OCI-LY7 (cell line): ENCODE data around the gene DOK7. TPM values are rescaled to one million over a fixed set of nuclear protein-coding genes. Genes with fewer than 3 reads are reported as not detected.

Experiments used
- BruUV-seq: library from RNA; stranded (reverse); fragments of 400-500 nt; replicated peaks from 2 replicates; lab custom pipeline; 2021; lab: Mats Ljungman, UMichigan
- CTCF ChIA-PET: fragments of 300-600 bp; sonication (Branson Sonifier 250); formaldehyde crosslinking; loops from one replicate; lab custom pipeline; 2022; ENCODE audit warnings: antibody characterized with exemption; ENCODE audit not compliant: unreplicated experiment; lab: Charles Lee
- POLR2A ChIA-PET: fragments of 300-600 bp; sonication (Branson Sonifier 250); formaldehyde crosslinking; loops from one replicate; lab custom pipeline; 2022; ENCODE audit warnings: antibody characterized with exemption; lab: Charles Lee
- DNase-seq: peaks from one replicate; pipeline ENCODE4 v3.0.0-alpha.2; 2015; ENCODE audit warnings: low spot score
- H2AFZ ChIP-seq: fragments of 200-600 bp; sonication (generic), shearing (Covaris generic); 2 replicates; pipeline ENCODE4 v1.6.1; 2014; ENCODE audit warnings: mild to moderate bottlenecking, antibody characterized with exemption, low read length, moderate library complexity
- H3K27ac ChIP-seq: fragments of 200-600 bp; sonication (generic); 2 replicates; pipeline ENCODE4 v1.5.1; 2014; ENCODE audit warnings: mixed run types, low read depth, mild to moderate bottlenecking, moderate library complexity, low read length, inconsistent platforms; ENCODE audit not compliant: poor library complexity, severe bottlenecking
- H3K36me3 ChIP-seq: fragments of 200-600 bp; sonication (generic); 2 replicates; pipeline ENCODE4 v1.6.1; 2014; ENCODE audit warnings: mild to moderate bottlenecking, antibody characterized with exemption, low read length, moderate library complexity, mixed read lengths; ENCODE audit not compliant: insufficient read depth
- H3K4me1 ChIP-seq: fragments of 200-600 bp; sonication (generic); 2 replicates; pipeline ENCODE4 v1.5.1; 2014; ENCODE audit warnings: mild to moderate bottlenecking, low read length; ENCODE audit not compliant: insufficient read depth, poor library complexity, severe bottlenecking
- H3K4me2 ChIP-seq: fragments of 200-600 bp; sonication (generic); 2 replicates; pipeline ENCODE4 v1.6.1; 2014; ENCODE audit warnings: mild to moderate bottlenecking, low read length
- H3K4me3 ChIP-seq: fragments of 200-600 bp; sonication (generic); 2 replicates; pipeline ENCODE4 v1.5.1; 2014; ENCODE audit warnings: mild to moderate bottlenecking, low read depth, low read length; ENCODE audit not compliant: poor library complexity, severe bottlenecking
- H3K79me2 ChIP-seq: fragments of 200-600 bp; sonication (generic); 2 replicates; pipeline ENCODE4 v1.6.1; 2016; ENCODE audit warnings: low read depth, mild to moderate bottlenecking, low read length, moderate library complexity, mixed read lengths; ENCODE audit not compliant: insufficient read depth
- H3K9me2 ChIP-seq: fragments of 200-600 bp; sonication (generic); 2 replicates; pipeline ENCODE4 v1.6.1; 2016; ENCODE audit warnings: mild to moderate bottlenecking, low read length, mixed read lengths; ENCODE audit not compliant: insufficient read depth
- H3K9me3 ChIP-seq: fragments of 200-600 bp; sonication (generic); 2 replicates; pipeline ENCODE4 v1.6.1; 2014; ENCODE audit warnings: mild to moderate bottlenecking, mixed run types, low read length, mixed read lengths
- H4K20me1 ChIP-seq: fragments of 200-600 bp; sonication (generic); 2 replicates; pipeline ENCODE4 v1.6.1; 2014; ENCODE audit warnings: mild to moderate bottlenecking, antibody characterized with exemption, low read length, moderate library complexity, mixed read lengths; ENCODE audit not compliant: insufficient read depth
- CTCF ChIP-seq: fragments of 200-600 bp; sonication (generic); conservative IDR thresholded peaks from 2 replicates; pipeline ENCODE4 v1.5.1; 2014; ENCODE audit warnings: mild to moderate bottlenecking, antibody characterized with exemption, low read length, moderate library complexity, mixed read lengths
- EZH2phosphoT487 ChIP-seq: fragments of 200-600 bp; sonication (generic); IDR thresholded peaks from 2 replicates; pipeline ENCODE4 v1.6.1; 2018; ENCODE audit warnings: low read depth, borderline replicate concordance, mild to moderate bottlenecking, mixed run types, antibody characterized with exemption, low read length, moderate library complexity, mixed read lengths
- intact Hi-C: fragments of 100-400 bp; cut with micrococcal nuclease; formaldehyde crosslinking; loops from one replicate; pipeline ENCODE4 v1.10.0; 2022; ENCODE audit not compliant: unreplicated experiment
- total RNA-seq, 2 experiments: library from RNA; depleted of rRNA in 1 of 2; stranded (reverse); fragments of >200 nt in 1 of 2; shearing (Covaris generic) in 1 of 2; gene quantifications; 2 replicates each; pipeline ENCODE4 v1.2.3, GENCODE V29; 2014 to 2022

Gene DOK7
- total RNA-seq, 2 experiments from 2014 or later = 1.5 TPM; not detected in 1

GRCh38 chr4:3489451-3489962 lies 26.4 kb downstream of the DOK7 start:
- no peak for DNase-seq
- ChIA-PET POLR2A (no interaction called here), CTCF (no interaction called here)
- BruUV-seq = no TSS peak
- Histone ChIP-seq H3K9me3 (no peaks in the 10 kb centered on the region), H3K9me2 (no peaks in the 10 kb centered on the region), H3K4me3 (no peak overlapping the region), H3K4me1 (peaks cover 28% of the 10 kb centered on the region), H3K79me2 (no peaks in the 10 kb centered on the region), H3K4me2 (no peak overlapping the region), H3K36me3 (no peaks in the 10 kb centered on the region), H4K20me1 (no peaks in the 10 kb centered on the region), H2AFZ (no peak overlapping the region), H3K27ac (no peak overlapping the region)
- TF ChIP-seq EZH2phosphoT487 (no peak), CTCF (no peak)
- intact Hi-C loops = no loop called here

GRCh38 chr4:3491681-3492405 lies 28.7 kb downstream of the DOK7 start:
- no TSS peak for BruUV-seq

More at GRCh38 chr4:3491681-3492405, 28.7 kb downstream of the DOK7 start:
- no peaks in the 10 kb centered on the region for H3K9me2 ChIP-seq
- H3K4me1 ChIP-seq = peaks cover 5% of the 10 kb centered on the region
- DNase-seq = no peak
- ChIA-PET CTCF (interaction anchor here (0.6 kb wide), 1 partner anchor 8 kb away, joined by 3 read pairs; no protein-coding TSS in a partner anchor), POLR2A (no interaction called here)
- H3K9me3 ChIP-seq = no peaks in the 10 kb centered on the region
- H3K4me3 ChIP-seq = no peak overlapping the region
- TF ChIP-seq CTCF (no peak), EZH2phosphoT487 (no peak)
- no peak overlapping the region for H2AFZ ChIP-seq
- no peaks in the 10 kb centered on the region for H4K20me1 ChIP-seq
- no peaks in the 10 kb centered on the region for H3K36me3 ChIP-seq
- intact Hi-C loops = no loop called here
- no peak overlapping the region for H3K27ac ChIP-seq
- H3K4me2 ChIP-seq = no peak overlapping the region
- H3K79me2 ChIP-seq = no peaks in the 10 kb centered on the region
